HepG2 (cell line): Measurements from ENCODE around the gene RASA1. TPM values are rescaled to one million over a fixed set of nuclear protein-coding genes. Genes with fewer than 3 reads are reported as not detected.
A peak's percentile ranks its signal among the peaks of the same experiment; 100 is the strongest.

ENCODE experiments used
- ATAC-seq: fragments of 200-7000 bp; cut with Tn5 transposase; 3 replicates; pipeline ENCODE4 v1.9.1; 2020; ENCODE audit warnings: mild to moderate bottlenecking, moderate library complexity
- BruUV-seq: library from RNA; stranded (reverse); fragments of 400-500 nt; replicated peaks from 2 replicates; lab custom pipeline; 2021; lab: Mats Ljungman, UMichigan
- CTCF ChIA-PET: fragments of 300-600 bp; formaldehyde crosslinking; extraction: SDS; loops from one replicate; lab custom pipeline; 2021; ENCODE audit warnings: low total read pairs, inconsistent platforms, low intra/inter-chr PET ratio; lab: Yijun Ruan, JAX
- POLR2A ChIA-PET: fragments of 350-600 bp; sonication (Branson Sonifier 250); formaldehyde crosslinking; loops from one replicate; lab custom pipeline; 2020; ENCODE audit warnings: antibody characterized with exemption, inconsistent platforms; lab: Yijun Ruan, JAX
- DNase-seq: peaks from one replicate; pipeline ENCODE4 v3.0.0-alpha.2; 2015; ENCODE audit warnings: low spot score
- FAIRE-seq: peaks from 3 replicates; lab custom pipeline; 2011; peaks lifted over from hg19 to GRCh38; lab: Jason Lieb, UNC
- H2AFZ ChIP-seq: one replicate; pipeline ENCODE4 v1.6.1; 2011; ENCODE audit warnings: low read length, inconsistent platforms
- H3K27ac ChIP-seq: fragments of 300-600 bp; 3 replicates; pipeline ENCODE4 v1.8.0; 2011; ENCODE audit warnings: mixed run types, mild to moderate bottlenecking, mixed read lengths, low read length, inconsistent platforms; ENCODE audit not compliant: insufficient read depth; ENCODE audit errors: extremely low read length
- H3K27me3 ChIP-seq, 2 experiments: fragments of 200-600 bp in 1 of 2; 2 replicates in 1 of 2; 3 replicates in 1 of 2; pipeline versions ENCODE4 v1.6.0 to v1.8.0; 2011; ENCODE audit warnings: low read length in 2 of 2, mild to moderate bottlenecking in 2 of 2, moderate library complexity in 2 of 2, inconsistent platforms in 1 of 2; ENCODE audit not compliant: insufficient read depth in 2 of 2, control insufficient read depth in 1 of 2
- H3K36me3 ChIP-seq, 2 experiments: fragments of 200-600 bp in 1 of 2; replicated peaks in 1 of 2; 2 replicates in 1 of 2; 3 replicates in 1 of 2; pipeline versions ENCODE4 v1.5.1 to v1.8.0; 2011; ENCODE audit warnings: low read length in 2 of 2, inconsistent platforms in 1 of 2; ENCODE audit not compliant: insufficient read depth in 2 of 2, control insufficient read depth in 1 of 2
- H3K4me1 ChIP-seq: 2 replicates; pipeline ENCODE4 v1.5.1; 2012; ENCODE audit warnings: low read length, inconsistent platforms; ENCODE audit not compliant: insufficient read depth
- H3K4me2 ChIP-seq: 2 replicates; pipeline ENCODE4 v1.6.0; 2011; ENCODE audit warnings: low read depth, low read length, inconsistent platforms
- H3K4me3 ChIP-seq, 3 experiments: fragments of 200-600 bp in 1 of 3; sonication (generic), shearing (Covaris generic) in 1 of 3; replicated peaks in 1 of 3; 2 replicates each; pipeline ENCODE4 v1.5.1; 2011 to 2016; ENCODE audit warnings: low read length in 3 of 3, inconsistent platforms in 2 of 3, low read depth in 2 of 3, mild to moderate bottlenecking in 2 of 3, control low read depth in 1 of 3, mixed read lengths in 1 of 3; ENCODE audit not compliant: insufficient read depth in 1 of 3
- H3K79me2 ChIP-seq: one replicate; pipeline ENCODE4 v1.6.1; 2011; ENCODE audit warnings: low read length, inconsistent platforms; ENCODE audit not compliant: insufficient read depth
- H3K9ac ChIP-seq: 2 replicates; pipeline ENCODE4 v1.6.0; 2011; ENCODE audit warnings: mild to moderate bottlenecking, low read depth, low read length, inconsistent platforms; ENCODE audit not compliant: insufficient read depth
- H3K9me3 ChIP-seq: 2 replicates; pipeline ENCODE4 v1.5.1; 2012; ENCODE audit warnings: mild to moderate bottlenecking, low read length
- H4K20me1 ChIP-seq: 2 replicates; pipeline ENCODE4 v1.6.0; 2011; ENCODE audit warnings: inconsistent platforms, mild to moderate bottlenecking, low read length, moderate library complexity; ENCODE audit not compliant: insufficient read depth
- AKAP8 ChIP-seq: sonication (generic); formaldehyde crosslinking; IDR thresholded peaks from 2 replicates; pipeline ENCODE4 v1.5.1; 2020; ENCODE audit warnings: mild to moderate bottlenecking, missing genetic modification reagents
- CBX5 ChIP-seq: sonication (generic); formaldehyde crosslinking; IDR thresholded peaks from 2 replicates; pipeline ENCODE4 v1.4.0; 2020; ENCODE audit warnings: missing genetic modification reagents, borderline replicate concordance
- HMG20A ChIP-seq: IDR thresholded peaks from 2 replicates; pipeline ENCODE4 v1.6.1; 2016; ENCODE audit warnings: borderline replicate concordance
- HNRNPUL1 ChIP-seq: fragments of 200-400 bp; formaldehyde crosslinking; IDR thresholded peaks from 2 replicates; pipeline ENCODE4 v1.6.1; 2017; ENCODE audit warnings: low read depth, mild to moderate bottlenecking, low read length, moderate library complexity
- HOXA3 ChIP-seq: sonication (generic); formaldehyde crosslinking; IDR thresholded peaks from 2 replicates; pipeline ENCODE4 v1.5.0; 2020; ENCODE audit warnings: missing genetic modification reagents
- SIX4 ChIP-seq: sonication (generic); formaldehyde crosslinking; IDR thresholded peaks from 2 replicates; pipeline ENCODE4 v1.4.0; 2020; ENCODE audit warnings: missing genetic modification reagents
- ZNF232 ChIP-seq: sonication (generic); formaldehyde crosslinking; IDR thresholded peaks from 2 replicates; pipeline ENCODE4 v1.4.0; 2020; ENCODE audit warnings: missing genetic modification reagents, borderline replicate concordance
- ZNF563 ChIP-seq: sonication (generic); formaldehyde crosslinking; IDR thresholded peaks from 2 replicates; pipeline ENCODE4 v1.8.0; 2022; ENCODE audit warnings: mild to moderate bottlenecking, moderate library complexity, missing genetic modification reagents
- ZNF605 ChIP-seq: sonication (generic); formaldehyde crosslinking; IDR thresholded peaks from 2 replicates; pipeline ENCODE4 v1.8.0; 2022; ENCODE audit warnings: mild to moderate bottlenecking, missing genetic modification reagents
- ZNF672 ChIP-seq: sonication (generic); formaldehyde crosslinking; IDR thresholded peaks from 2 replicates; pipeline ENCODE4 v1.8.1; 2022; ENCODE audit warnings: missing genetic modification reagents
- ZNF7 ChIP-seq: IDR thresholded peaks from 2 replicates; pipeline ENCODE4 v1.6.1; 2016; ENCODE audit warnings: missing biosample characterization, missing genetic modification reagents
- ZNF75D ChIP-seq: sonication (generic); formaldehyde crosslinking; IDR thresholded peaks from 2 replicates; pipeline ENCODE4 v1.8.1; 2023; ENCODE audit warnings: missing genetic modification reagents, mild to moderate bottlenecking, borderline replicate concordance
- WGBS: methylation state at CpG from one replicate; pipeline ENCODE4 v1.1.6; 2017; ENCODE audit warnings: low lambda C conversion rate; 5-methylcytosine and 5-hydroxymethylcytosine counted together
- in situ Hi-C: cut with HindIII; loops from 2 replicates; pipeline ENCODE4 v1.10.0; 2017; ENCODE audit warnings: low pct_unique_long_range_greater_than_20kb; ENCODE audit not compliant: extremely low pct_ligation_motif_present
- intact Hi-C: fragments of 100-400 bp; cut with micrococcal nuclease; formaldehyde crosslinking; loops from one replicate; pipeline ENCODE4 v1.10.0; 2022; ENCODE audit not compliant: unreplicated experiment
- polyA plus RNA-seq, 8 experiments: library from polyadenylated mRNA; depleted of rRNA in 3 of 8; stranded (reverse) in 7 of 8; unstranded in 1 of 8; fragments of >200 nt; fragmentation: Illumina TruSeq in 4 of 8; extraction: Trizol in 4 of 8; gene quantifications; 2 replicates each; pipeline versions ENCODE4 v1.2.1 to v1.2.3, GENCODE V29; 2011 to 2016; ENCODE audit warnings: low read depth in 4 of 8, missing spikeins in 1 of 8, mixed read lengths in 1 of 8; ENCODE audit not compliant: insufficient read depth in 1 of 8
- total RNA-seq, 5 experiments: library from RNA; depleted of rRNA; stranded (reverse); fragments of >200 nt; fragmentation: Illumina TruSeq; extraction: Trizol; gene quantifications; 2 replicates each; pipeline ENCODE4 v1.2.3, GENCODE V29; 2016; ENCODE audit warnings: low read depth in 1 of 5
- TF ChIP-seq, protein P1 (sequence below): sonication (generic); formaldehyde crosslinking; IDR thresholded peaks from 2 replicates; pipeline ENCODE4 v1.8.1; 2022; ENCODE audit warnings: mild to moderate bottlenecking, missing genetic modification reagents

RASA1 gene
- total and polyA plus RNA-seq, 2 of the 13 experiments (the other 11 are each of a cell fraction or from before 2014, with no cell fraction given), result 19.5 to 20.5 TPM

DNA sequence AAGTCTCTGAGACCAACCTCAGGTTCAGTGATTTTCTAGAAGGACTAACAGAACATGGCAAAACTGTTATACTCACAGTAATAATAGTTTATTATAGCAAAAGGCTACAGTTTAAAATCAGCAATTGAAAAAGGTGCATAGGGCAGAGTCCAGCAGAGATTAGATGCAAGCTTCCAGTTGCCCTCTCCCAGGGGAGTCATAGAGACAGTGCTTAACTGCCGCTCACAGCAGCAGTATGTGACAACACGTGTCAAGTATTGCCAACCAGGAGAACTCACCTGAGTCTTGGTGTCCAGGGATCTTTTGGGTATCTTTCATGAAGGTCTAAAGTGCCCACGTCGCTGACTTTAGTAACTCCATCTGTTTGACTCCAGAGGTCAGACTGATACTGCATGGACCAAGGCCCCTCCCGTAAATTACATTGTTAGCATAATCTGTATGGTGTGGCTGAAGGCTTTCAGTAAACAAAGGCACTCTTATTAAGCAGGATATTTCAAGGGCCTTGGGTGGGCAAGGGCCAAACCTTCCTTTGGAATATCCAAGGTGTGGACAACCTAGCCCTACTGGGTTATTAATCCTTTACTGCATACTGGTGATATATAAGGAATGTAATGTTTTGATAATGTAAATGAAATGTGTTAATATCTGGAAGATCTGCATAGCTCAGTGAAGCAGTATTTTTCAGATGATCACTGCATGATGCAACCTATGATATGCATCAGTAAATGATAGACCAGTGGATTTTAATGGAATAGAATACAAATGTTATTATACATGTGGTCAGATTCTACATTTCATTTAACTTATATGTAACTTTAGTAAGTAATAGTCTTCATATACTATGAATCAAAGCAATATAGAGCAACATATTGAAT, 44.0 kb downstream of the RASA1 start (continued):
- TF ChIP-seq ZNF75D (CRISPR knock-in tag) (no peak), ZNF7 (CRISPR knock-in tag) (peak; percentile 57; the same call in 1 of the 2 replicates)

DNA sequence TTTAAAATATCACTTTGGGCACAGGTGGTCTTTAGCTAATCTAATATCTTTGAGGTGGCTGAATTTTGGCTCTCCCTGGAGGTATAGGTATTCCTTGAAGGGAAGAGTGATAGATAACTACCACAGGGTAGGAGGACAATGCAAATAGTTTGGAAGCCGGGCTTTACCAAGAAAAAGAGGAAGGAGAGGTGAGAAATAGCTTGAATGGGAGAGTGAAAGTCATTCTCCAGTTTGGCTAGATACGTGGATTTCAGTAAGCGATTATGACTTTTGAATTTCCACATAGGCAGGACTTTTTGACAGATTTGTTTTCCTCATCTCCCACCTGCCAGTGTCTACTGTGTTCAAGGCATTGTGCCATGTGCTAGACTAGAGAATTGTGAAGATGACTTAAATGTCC, 45.5 kb downstream of the RASA1 start:
- H3K9ac ChIP-seq, result no peak overlapping the region

DNA sequence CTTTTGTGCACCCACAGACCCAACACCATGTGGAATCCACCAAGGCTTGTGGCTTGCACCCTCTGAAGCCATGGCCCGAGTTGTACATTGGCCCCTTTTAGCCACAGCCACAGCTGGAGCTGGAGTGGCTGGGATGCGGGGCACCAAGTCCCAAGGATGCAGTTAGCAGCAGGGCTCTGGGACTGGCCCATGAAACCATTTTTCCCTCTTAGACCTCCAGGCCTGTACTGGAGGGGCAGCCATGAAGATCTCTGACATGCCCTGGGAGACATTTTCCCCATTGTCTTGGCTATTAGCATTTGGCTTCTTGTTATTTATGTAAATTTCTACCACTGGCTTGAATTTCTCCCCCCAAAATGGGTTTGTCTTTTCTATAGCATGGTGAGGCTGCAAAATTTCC, 51.8 kb downstream of the RASA1 start:
- no CpG with 5 or more reads among the region's 2 CpGs for WGBS
- Histone ChIP-seq H3K36me3 (no peaks in the 10 kb centered on the region; a peak in 1 of 5 replicates), H4K20me1 (no peaks in the 10 kb centered on the region), H3K9me3 (peaks cover 7% of the 10 kb centered on the region; the same call in 1 of the 2 replicates), H2AFZ (no peak overlapping the region), H3K4me3 (no peak overlapping the region), H3K27ac (no peak overlapping the region), H3K4me1 (no peaks in the 10 kb centered on the region), H3K27me3 (no peaks in the 10 kb centered on the region), H3K79me2 (peaks cover 4% of the 10 kb centered on the region), H3K4me2 (no peak overlapping the region), H3K9ac (no peak overlapping the region)
- BruUV-seq, result no TSS peak
- in situ Hi-C loops, result no loop called here
- FAIRE-seq, result no peak
- no peak for DNase-seq
- CTCF ChIA-PET, result no interaction called here
- intact Hi-C loops, result no loop called here
- TF ChIP-seq, protein P1, sequence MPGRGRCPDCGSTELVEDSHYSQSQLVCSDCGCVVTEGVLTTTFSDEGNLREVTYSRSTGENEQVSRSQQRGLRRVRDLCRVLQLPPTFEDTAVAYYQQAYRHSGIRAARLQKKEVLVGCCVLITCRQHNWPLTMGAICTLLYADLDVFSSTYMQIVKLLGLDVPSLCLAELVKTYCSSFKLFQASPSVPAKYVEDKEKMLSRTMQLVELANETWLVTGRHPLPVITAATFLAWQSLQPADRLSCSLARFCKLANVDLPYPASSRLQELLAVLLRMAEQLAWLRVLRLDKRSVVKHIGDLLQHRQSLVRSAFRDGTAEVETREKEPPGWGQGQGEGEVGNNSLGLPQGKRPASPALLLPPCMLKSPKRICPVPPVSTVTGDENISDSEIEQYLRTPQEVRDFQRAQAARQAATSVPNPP (CRISPR knock-in tag), result no peak
- no peak for ATAC-seq
- POLR2A ChIA-PET, result no interaction called here

More for the DNA sequence above, 45.5 kb downstream of the RASA1 start:
- BruUV-seq, result no TSS peak
- peaks cover 14% of the 10 kb centered on the region for H3K4me1 ChIP-seq
- DNase-seq (no peak), FAIRE-seq (no peak), ATAC-seq (no peak)
- no peaks in the 10 kb centered on the region for H3K36me3 ChIP-seq
- CTCF ChIA-PET, result no interaction called here
- TF ChIP-seq HOXA3 (CRISPR knock-in tag) (no peak), ZNF563 (CRISPR knock-in tag) (no peak), HNRNPUL1 (no peak), ZNF232 (no peak), ZNF672 (no peak), SIX4 (no peak), CBX5 (CRISPR knock-in tag) (no peak), ZNF605 (no peak), HMG20A (no peak), AKAP8 (CRISPR knock-in tag) (no peak)
- in situ Hi-C loops (no loop called here), intact Hi-C loops (no loop called here)
- POLR2A ChIA-PET, result no interaction called here
- no peak overlapping the region for H3K4me2 ChIP-seq
- no peaks in the 10 kb centered on the region for H3K9me3 ChIP-seq
- no peak overlapping the region for H2AFZ ChIP-seq
- H3K4me3 ChIP-seq, result no peak overlapping the region
- no peak overlapping the region for H3K27ac ChIP-seq
- no peaks in the 10 kb centered on the region for H3K27me3 ChIP-seq
- H4K20me1 ChIP-seq, result 0 out of 2 replicates have a peak, but pooled peaks cover 4% of the 10 kb centered on the region
- 97% methylated on average over 3 of the region's 3 CpGs for WGBS
- H3K79me2 ChIP-seq, result peaks cover 10% of the 10 kb centered on the region
